GM19468 (cell line): ENCODE measurements around the gene MAD1L1.
"Not testable (repeated sequence)": the region's sequence is repeated elsewhere in the genome, so short reads cannot be mapped to it uniquely, and the experiment has no call there.

Source experiments
- ATAC-seq: cut with Tn5 transposase; IDR thresholded peaks from one replicate; pipeline ENCODE4 v1.9.1; 2021; ENCODE audit warnings: mild to moderate bottlenecking, moderate library complexity, moderate number of reproducible peaks; ENCODE audit not compliant: unreplicated experiment; ENCODE audit errors: extremely low read depth

Gene MAD1L1

DNA sequence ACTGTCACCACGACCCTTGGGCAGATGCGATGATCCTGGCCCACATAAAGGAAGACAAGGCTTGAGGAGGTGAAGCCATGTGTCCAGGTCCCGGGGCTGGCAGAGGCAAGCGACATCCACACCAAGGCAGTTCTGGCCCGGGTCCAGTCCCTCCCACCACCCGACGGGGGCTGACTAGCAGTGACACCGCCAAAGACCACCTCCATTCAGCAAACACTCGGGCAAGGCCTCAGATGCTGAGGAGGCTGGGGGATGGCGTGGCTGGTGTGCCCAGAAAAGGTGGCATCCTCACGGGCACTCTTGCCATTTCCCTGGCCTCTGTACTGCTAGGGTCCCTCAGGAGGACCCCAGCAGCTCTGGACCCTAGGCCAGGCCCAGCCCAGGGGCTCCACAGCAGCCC is 343.7 kb downstream of the MAD1L1 start:
- no peak for ATAC-seq

DNA sequence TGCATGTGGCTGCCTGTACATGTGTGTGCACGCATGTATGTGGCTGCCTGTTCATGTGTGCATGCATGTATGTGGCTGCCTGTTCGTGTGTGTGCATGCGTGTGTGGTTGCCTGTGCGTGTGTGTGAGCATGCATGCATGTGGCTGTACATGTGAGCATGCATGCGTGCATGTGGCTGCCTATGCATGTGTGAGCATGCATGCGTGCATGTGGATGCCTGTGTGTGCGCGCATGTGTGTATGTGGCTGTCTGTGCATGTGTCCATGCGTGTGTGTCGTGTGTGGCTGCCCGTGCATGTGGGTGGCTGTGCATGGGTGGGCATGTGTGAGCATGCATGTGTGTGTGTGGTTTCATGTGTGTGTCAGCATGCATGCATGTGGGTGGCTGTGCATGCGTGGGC is 344.3 kb downstream of the MAD1L1 start:
- ATAC-seq, result no peak

DNA sequence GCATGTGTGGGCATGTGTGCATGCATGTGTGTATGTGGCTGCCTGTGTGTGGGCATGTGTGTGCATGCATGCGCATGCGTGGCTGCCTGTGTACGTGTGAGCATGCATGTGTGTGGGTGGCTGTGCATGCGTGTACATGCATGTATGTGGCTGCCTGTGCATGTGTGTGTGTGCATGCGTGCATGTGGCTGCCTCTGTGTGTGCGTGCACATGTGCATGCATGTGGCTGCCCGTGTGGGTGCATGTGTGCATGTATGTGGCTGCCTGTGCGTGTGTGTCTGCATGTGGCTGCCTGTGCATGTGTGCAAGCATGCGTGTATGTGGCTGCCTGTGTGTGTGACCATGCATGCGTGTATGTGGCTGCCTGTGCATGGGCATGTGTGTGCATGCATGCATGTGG is 345.5 kb downstream of the MAD1L1 start:
- ATAC-seq, result no peak

DNA sequence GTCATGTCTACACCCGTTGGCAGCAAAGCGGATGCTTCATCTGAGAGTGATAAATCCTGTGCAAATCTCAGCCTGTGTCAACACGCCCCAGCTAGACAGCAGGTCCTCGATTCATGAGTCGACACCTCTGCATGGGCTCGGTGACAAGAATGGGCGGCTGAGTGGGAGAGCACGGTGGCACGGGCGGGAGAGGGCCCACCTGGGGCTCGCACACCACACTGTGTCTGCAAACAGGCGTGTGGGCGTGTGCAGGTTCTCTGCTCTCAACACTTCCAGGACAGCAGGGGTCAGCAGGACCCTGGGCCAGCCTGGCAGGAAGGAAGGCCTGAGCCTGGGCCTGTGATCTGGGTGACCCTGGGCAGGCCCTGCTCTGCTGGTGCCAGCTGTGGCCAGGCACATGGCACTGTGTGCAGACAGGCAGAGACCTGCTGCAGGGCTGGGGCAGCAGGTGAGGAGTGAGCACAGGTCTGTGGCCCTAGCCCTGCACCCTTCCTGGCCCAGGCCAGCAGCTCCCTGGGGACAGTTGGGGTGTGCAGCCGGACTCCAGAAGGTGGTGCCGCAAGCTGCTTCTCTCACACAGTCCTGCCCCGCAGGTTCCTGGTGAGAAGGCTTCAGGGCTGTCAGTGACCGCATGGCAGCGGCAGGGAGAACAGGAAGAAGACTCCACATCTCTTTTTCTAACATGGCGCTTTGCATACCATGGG is 346.2 kb downstream of the MAD1L1 start:
- no peak for ATAC-seq

DNA sequence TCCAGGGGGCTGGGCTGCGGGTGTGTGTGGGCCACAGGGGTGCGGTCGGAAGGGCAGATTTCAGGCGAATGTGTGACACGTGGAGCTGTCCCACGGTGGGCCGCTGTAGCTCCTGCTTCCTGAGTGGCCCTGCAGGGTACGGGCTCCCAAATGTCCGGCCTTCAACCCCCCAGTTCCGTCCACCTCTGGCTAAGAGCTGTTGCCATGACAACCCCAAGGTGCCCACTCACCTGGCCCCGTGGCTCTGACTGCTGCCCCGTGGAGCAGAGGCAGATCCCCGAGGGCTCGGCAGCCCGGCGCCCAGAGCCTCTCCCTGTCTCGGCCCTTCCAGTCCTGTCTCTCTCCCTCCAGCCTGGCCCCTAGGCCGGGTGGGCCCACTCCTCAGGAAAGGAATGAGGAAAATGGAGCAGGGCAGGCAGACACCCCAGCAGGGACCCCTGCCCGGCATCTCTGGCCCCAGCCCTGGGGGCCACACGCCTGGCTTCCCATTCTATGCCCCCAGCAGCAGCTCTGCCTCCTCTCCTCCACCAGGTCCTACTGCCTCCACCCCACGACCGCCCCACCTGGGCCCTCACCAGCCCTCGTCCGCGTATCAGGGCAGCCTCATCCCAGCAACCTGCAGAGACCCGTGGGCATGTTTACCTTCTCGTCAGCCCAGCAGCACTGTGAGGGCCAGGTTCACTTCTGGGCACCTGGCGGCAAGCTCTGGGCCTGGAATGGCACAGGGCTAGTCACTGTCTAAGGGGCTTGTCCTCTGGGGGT is 347.1 kb downstream of the MAD1L1 start:
- ATAC-seq, result no peak

DNA sequence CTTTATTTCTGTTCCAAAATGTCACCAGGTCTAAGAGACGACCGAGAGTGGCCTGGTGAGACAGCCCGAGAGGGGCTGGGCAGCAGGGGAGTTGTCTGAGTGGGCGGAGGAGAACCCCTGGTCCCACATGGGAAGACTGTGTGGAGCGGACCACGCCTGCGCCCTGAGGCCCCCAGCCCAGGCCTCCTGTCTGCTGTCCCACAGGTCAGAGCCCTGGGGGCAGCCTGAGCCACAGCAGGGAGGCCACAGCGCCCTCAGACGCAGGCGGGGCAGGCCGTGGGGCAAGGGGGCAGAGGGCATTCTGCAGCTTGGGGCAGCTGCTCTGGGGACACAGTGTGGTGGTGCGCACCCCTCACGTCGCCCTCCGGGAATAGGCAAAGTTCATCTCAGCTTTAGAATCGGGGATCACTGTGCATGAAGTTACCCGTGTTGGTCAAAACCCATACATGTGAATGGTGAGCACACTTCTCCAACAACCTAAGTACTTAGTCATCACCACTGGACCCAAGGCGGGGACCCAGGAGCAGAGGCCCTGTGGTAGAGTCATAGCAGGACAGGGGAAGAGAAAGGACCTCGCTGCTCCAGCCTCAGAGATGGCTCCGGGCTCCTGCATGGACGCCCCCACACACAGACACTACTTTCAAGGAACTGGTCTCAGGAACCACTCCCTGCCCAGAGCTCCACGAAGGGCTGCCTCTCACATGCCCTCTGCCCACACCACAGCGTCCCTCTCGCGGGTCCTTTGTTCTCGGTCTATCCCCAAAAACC is 348.0 kb downstream of the MAD1L1 start:
- ATAC-seq, result no peak

DNA sequence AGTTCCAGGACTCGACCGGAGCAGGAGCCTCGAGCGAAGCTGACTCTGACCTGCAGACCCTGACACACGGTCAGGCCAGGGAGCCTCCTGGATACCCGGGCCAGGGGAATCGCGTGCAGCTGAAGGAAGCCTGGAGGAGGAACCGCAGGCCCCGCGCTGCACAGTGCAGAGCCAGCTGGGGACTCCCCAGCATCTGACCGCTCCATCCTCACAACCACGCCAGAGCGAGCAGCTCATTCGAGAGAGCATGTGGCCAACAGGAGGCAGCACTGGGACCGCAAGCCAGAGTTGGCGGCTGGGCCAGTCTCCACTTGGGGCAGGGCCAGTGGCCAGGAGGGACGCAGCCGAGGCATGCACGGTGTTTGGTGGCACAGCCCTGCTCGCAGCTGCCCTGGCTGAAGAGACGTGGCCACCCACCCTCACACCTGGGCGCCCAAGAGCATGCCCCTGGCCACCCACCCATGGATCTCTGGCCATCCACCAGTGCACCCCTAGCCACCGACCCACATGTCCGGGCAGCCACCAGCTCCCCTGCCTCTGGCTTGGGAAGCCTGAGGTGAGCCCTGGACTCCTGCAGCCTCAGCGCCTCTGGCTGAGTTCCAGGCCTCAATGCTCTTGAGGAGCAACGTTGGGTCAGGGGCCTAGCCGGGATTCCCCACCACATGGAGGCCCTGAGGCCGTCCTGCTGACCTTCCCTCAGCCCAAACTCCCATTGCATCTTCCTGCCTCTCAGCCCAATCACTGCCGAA is 348.7 kb downstream of the MAD1L1 start:
- no peak for ATAC-seq

DNA sequence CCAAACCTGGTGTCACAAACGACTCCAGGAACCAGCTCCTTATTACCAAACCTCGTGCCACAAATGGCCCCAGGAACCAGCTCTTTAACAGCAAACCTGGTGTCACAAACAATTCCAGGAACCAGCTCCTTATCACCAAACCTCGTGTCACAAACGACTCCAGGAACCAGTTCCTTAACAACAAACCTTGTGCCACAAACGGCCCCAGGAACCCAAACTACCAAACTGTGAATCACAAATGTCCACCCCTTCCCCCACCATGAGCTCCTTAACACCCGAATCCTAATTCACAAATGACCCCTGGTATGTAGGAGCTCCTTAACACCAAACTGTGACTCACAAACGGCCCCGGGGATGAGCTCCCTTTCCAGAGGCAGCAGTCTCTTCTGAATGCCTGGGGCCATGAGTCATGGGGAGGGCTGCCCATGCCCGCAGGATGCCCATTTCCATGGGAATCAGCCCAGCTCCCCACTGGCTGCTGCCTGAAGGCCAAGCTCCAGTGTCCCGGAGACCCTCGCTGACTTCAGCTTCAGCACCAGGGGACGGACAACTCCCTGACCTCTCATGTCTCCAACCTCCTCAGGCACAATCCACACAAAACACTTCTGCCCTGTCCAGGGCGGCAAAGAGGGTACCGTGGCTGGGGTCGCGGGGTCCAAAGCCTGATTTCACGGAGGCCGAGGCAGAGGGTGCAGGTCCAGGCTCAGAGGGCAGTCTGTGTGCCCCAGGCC is 349.5 kb downstream of the MAD1L1 start:
- ATAC-seq, result no peak

DNA sequence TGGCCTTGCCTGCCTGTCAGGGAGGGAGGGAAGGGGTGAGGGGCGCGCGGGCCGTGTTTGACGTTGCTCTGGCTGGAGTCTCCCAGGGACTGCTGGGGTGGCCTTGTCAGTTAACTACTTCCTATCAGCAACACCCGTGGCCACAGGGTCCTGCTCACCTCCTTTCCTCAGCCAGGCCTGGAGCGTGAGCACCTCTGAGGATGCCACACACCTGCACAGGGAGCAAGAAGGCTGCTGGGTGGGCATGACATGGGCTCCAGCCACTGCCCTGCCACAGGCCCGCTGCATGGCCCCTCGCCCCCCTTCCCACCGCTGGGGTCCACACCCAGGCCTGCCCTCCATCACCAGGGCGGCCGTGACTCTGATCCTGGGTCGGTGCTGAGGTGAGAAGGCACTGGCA is 350.3 kb downstream of the MAD1L1 start:
- no peak for ATAC-seq

DNA sequence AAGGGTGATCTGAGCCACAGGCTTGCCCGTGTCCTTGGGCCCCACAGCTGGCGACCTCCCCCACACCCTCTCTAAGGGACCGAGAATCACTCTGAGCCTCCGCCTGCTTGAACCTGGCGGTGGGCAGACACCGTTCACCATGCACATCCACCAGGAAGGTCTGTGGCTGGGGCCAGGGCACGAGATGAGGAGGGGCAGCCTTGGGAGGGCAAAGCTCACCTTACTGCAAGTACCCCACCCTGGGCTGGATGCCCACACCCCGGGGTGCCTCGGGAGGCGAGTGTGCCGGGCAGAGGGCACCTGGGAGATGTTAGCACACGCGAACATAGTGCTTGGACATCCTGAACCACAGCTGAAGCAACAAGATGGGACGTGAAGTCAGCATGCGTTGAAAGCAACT is 350.8 kb downstream of the MAD1L1 start:
- ATAC-seq, result no peak

DNA sequence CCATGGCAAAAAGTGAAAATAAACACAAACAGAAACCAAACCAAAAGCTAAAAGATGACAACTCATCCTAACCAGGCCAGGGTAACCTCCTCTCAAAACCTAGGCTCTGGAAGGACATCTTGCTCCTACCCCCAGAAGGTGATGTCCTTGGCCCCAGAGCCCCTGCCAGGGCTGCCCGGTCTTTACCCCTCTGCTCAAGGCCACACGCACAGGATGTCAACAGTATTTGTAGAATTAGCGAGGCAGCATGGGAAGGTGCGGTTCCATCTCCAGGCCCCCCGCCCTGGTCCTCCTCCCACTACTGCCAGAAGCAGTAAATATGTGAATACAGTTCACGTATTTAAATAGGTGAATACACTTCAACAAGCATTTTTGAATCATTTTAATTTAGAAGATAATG is 356.1 kb downstream of the MAD1L1 start:
- ATAC-seq, result not testable (repeated sequence)

DNA sequence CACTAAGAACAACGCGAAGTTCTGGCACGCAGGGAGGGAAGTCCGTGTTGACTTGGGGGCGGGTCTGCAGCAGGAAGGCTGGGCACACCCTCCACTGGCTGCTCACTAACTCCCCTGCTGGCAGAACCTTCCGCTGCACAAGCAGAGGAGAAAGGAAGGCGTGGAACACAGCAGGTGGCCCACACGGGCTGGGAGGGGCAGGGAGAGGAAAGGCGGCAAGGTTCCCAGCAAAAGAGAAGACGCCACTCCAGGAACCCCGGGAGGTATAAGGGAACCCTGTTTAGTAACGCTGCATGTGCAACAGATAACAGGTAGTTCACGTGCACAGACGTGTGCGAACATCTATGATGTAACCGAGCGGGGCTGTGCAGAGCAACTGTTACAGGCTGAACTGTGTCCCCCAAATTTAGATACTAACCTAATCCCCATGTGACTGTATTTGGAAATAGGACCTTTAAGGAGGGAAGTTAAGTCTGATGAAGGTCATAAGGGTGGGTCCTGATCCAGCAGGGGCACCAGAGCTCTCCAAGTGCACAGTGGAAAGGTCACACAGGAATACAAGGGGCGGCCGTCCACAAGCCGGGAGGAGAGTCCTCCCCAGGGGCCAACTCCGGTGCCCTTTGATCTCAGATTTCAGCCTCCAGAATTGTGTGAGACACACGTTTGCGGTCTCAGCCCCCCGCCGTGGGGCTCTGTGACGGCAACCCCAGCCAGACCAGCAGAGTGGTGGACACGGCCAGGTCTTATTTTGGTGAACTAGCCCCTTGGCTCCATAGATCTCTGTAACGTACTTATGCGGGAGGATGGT is 357.1 kb downstream of the MAD1L1 start:
- ATAC-seq, result not testable (repeated sequence)

DNA sequence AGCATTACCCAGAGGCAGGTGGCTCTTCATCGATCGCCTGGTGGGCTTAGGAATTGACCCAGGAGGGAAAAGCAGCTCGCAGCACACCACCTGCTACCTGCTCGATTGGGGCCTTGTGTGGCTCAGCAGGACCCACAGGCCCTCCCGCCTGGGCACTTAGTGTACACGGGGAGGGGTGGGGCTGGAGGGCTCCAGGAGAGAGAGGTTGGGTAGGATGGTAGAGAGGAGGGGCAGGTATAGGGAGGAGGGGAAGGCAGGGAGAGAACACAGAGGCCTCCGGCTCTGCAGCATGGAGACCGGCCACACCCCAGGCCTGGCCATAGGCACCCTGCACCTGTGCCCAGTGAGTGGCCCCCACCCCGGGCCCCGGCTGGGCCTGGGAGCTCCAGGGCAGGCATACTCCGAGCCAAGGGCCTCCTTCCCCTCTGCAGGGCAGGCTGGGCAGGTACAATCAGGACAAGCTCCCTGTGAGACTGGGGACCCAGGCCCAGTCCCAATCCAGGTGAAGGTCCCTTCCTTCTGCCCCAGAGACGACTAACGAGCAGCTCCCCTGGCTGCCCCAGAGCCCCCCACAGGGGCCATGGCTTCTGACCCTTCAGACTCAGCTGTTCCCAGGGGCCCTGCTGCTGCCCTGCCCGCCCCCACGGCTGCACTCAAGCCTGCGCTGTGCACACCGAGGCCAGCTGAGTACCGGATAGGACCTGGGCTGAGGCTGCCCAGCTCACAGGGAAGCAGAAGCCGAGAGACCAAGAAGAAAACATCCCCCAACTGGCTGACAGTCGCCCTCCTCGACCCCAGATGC is 358.0 kb downstream of the MAD1L1 start:
- not testable (repeated sequence) for ATAC-seq

DNA sequence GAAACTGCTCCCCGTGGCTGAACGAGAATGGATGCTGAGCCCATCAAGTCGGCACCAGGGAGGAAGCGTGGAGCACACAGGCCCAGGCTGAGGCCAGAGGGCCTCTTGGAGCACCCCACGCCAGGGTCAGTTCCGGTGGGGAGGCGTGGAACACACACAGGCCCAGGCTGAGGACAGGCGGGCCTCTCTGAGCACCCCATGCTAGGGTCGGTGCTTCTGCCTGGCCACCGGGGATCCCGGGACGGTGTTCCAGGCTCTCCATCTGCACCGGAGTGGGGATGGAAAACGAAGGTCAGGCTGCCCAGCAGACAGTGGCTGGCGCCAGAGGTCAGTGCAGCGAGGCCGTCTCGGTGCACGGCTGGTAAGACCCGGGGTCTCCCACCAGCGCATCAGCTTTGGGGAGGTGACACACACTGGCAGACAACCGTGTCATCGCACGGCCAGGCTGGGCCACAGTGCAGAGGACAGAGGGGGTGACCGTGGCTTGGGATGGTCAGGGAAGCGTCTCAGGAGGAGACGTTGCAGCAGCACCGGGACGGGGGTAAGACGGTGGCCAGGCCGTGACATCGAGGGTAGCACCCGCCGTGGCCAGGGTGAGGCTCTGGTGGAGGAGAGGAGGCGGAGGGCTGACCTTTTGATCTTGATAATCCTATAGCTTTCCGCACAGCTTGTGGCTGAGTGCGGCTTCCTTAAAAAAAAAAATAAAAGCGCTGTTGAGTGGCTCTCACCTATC is 358.7 kb downstream of the MAD1L1 start:
- no peak for ATAC-seq

DNA sequence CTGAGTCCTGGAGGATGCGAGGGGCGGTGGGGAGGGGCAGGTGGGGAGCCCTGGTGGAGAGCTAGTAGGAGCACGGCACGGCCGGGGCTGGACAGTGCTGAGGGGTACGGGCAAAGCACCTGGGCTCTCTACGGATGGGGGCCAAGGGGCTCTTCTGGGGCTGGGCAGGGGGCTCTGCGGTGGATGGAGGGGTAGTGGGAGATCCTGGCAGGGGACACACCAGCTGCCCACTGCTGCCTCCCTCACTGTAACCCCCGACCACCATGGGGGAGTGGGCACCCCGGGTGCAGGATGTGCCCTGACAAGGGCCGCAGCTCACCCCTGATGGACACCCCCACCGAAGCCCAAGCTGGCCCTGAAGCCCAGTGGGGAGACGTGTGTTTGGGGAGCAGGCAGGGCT is 359.3 kb downstream of the MAD1L1 start:
- no peak for ATAC-seq

DNA sequence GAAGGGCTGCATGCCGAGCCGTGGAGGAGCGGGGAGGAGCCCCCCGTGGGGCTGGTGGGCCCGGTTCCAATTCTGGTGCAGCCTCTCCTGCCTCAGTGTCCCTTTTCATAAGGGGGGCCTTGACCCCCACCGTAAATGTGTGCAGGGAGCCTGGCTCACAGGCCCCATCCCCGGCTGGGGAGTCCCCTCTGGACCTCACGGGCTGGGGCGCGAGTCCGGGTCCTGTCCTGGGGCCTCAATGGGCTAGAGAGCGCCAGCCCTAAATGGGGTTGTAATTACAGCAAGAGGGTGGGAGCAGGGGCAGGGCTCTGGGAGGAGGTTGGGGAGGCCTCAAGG is 359.7 kb downstream of the MAD1L1 start:
- ATAC-seq, result no peak

DNA sequence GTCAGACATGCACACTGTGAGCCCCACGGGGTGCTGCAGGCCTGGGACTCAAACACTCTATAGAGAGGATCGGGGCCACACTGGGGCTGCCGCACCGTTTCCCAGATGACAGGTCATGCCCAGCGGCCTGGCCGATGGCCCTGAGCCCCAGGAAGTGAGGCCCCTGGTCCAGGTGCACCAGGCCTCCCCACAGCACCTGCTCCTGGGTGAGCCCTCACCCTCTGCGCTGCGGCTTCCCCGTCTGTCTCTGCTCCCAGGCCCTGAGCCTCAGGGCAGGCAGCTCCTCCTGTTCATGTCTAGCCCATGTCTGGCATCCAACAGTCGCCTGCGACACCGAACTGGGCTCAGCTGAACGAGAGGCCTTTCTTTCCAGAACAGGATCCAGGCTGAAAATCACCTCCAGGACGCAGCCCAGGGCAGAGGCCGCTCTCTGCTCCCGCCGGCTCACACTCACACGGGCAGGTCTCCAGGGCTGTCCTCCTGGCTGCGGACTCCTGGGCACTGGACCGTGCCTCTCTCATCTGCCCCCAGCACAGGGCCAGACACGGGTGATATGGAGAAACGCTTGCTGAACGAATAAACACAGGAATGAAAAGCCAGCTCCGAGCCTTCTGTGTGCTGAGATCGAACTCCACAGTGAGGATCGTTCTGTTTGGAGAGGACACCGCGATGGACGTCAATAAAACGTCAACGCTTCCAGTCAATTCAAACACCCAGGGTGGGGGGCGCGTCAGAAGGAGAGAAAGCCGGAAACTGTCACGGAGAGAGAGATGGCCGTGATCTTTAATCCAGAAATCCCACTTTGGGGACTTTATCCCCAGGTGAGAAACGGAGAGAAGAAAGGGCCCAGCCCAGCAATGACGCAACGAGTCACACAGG is 360.3 kb downstream of the MAD1L1 start:
- no peak for ATAC-seq
